ENCODE measurements around the gene ADGRG3.

Gene ADGRG3

GRCh38 chr16:57630931-57631845 is 36.9 kb upstream of the ADGRG3 start:
- DNase-seq, result no peak

- DNase-seq, result no peak
Observed at GRCh38 chr16:57632568-57632967, 35.5 kb upstream of the ADGRG3 start.

DNA sequence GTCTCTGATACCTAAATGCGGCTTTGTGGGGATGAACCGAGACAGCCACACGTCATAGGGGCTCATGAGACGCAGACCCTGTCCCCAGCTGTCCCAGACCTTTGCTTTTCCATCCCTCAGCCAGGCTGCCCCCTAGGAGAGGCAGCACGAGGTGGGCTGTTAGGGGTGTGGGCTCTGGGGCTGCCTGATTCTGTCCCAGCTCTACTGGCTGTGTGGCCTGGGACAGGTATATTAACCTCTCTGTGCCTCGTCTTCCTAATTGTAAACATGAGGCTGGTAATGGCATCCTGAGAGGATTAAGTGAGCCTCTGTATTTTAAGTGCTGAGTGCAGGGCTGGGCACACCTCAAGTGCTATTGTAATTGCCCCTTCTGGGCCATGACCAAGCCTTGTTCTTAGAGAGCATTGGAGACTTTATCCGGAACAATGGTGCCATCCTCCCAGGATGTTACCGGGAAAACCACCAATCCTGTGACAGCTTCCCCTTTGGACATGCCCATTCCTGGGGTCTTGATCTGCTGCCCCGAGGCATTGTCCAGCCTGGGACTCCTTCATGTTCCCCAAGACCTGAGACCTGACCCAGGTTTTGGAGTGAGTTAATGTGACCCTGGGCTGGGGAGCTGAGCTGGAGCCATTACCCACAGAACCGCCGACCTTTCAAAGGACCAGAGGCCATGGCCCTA is 34.6 kb upstream of the ADGRG3 start:
- DNase-seq, result no peak

DNA sequence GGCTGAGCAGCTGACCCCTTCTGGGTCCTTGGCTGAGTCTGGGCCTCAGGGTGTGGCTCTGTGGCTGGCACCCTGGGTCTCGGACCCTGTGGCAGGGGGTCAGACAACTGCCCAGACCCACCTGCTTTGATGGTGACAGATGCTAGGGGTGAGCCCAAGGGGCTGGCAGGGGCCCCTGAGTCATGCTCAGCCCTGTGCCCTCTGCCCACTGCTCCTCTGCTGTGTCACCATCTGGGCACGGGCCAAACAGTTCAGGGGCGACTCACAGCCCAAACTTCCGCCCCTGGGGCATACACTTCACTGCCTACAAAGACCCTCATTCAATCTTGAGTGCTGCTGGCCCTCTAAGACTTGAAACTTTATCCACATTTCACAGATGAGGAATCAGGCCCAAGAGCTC is 33.9 kb upstream of the ADGRG3 start:
- no peak for DNase-seq

DNA sequence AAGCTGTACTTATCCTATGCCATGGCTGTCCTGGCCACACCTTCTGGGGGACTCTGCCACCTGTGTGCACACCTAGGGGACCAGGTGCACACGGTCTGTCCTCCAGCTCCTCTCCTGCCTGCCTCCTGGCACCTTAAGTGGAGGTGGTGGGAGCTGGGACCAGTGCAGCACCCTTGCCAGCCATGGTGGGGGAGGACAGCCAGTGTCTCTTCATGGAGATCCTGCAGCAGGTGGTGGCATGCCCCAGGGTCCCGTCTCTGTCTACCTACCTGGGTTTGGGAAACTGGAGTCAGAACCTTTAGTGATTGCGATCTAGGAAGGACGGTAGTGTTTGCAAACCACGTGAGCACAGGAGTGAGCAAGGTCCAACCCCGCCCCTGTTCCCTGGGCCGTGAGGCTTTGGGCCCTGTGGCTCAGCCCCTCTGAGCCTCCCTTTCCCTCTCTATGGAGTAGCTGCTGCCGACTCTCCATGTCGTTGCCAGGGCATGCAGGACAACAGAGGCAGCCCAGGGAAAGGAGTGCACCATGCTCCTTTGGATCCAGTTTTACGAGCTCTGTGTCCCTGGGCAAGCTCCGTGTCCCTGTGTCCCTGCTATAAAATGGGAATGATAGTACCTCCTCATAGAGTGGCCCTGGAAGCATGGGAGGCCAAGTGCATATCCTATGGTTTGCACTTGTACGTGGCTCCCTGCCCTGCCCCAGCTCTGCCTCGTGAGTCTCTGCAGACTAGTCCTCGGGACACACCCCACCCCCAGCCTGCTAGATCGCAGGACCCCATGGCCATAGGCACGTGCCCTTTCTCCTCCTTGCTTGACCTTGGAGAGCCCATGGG is 32.6 kb upstream of the ADGRG3 start:
- DNase-seq, result no peak

DNA sequence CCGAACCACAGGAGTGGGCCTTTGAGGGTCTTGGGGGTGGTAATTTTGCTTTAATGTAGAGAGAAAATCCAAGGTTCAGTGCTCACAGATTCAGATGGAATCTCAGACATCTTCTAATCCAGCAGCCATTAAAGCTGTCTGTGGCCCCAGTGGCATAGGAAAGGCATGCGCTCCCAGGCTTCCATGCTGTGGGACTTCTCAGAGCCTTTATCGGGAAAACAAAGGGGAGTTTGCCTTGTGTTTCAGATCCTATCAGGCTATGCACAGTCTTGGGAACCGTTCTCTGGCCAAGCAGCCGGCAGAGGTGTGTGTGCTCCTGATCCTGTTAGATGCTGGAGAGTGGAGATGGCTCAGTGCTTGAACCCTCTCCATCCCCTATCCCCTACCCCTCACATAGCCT is 31.9 kb upstream of the ADGRG3 start:
- DNase-seq, result no peak

- no peak for DNase-seq
Observed at GRCh38 chr16:57637020-57637419, 31.1 kb upstream of the ADGRG3 start.

- DNase-seq, result no peak
Observed at GRCh38 chr16:57637424-57637823, 30.7 kb upstream of the ADGRG3 start.

DNA sequence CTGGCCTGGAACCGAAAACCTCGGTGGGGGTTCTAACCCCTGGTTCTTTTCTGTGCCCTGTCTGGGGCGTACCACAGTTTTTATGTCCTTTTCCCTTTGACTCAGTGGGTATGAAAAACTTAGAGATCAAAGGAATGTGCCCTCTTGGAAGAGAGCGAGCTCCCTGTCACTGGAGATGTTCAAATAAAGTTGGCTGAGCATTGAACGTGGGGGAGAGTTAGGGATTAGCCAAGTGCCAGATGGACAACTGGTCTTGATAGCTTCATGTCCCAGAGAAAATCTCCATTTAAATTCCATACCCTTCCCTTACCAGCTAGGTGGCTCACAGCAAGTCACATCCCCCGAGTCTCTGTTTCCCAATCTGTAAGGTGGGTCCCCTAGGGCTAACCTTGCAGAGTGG is 30.1 kb upstream of the ADGRG3 start:
- DNase-seq, result no peak

GRCh38 chr16:57638381-57638780 is 29.7 kb upstream of the ADGRG3 start:
- DNase-seq, result no peak

DNA sequence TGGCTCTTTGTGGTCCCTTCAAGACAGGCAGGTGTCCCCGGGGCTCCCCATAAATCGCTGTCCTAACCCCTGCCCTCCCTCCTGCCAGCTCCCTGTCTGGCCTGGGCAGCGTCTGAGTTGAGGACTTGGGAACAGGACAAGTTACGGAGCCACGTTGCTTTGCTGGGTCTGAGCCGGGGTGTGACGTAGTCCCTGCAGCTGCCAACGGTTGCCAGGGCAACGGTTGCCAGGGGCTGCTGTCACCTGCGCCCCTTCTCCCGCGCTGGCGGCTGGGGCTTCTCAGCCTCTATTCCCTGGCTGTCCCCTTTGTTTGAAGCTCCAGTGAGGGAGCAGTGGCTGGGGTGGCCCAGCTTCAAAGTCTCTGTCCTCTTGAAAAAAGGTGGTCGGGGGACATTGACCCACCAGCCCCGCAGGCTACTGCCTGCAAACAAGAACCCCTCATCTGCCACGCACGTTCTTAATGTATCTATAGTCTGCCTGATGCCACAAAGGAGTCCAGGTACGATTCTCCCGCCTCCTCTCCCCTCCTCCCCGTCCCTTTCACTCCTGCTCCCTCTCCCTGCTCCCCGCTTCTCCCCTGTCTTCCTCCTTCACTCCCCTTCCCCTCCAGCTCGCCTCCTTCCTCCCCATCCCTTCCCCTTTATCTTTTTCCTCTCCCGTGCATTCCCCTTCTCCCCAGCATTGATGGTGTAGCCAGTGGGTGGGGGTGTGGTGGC is 28.8 kb upstream of the ADGRG3 start:
- DNase-seq, result no peak

DNA sequence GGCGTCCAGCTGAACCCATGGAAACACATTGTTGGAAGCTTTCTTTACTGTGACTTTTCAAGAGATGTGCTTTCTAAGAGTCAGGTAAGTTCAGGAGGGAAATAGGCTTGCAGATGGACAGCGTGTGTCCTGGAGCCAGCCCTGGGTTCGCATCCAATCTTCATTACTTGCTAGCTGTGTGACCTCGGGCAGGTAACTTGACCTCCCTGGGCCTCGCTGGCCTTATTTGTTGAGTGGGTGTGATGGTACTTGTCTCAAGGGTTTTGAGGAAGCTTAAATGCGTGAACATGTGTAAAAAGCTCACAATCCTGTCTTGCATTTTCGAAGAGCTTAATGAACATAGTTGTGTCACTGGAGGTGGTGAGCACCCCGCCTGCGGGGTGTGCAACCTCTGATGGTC is 27.9 kb upstream of the ADGRG3 start:
- no peak for DNase-seq

GRCh38 chr16:57640612-57641011 is 27.5 kb upstream of the ADGRG3 start:
- no peak for DNase-seq

DNA sequence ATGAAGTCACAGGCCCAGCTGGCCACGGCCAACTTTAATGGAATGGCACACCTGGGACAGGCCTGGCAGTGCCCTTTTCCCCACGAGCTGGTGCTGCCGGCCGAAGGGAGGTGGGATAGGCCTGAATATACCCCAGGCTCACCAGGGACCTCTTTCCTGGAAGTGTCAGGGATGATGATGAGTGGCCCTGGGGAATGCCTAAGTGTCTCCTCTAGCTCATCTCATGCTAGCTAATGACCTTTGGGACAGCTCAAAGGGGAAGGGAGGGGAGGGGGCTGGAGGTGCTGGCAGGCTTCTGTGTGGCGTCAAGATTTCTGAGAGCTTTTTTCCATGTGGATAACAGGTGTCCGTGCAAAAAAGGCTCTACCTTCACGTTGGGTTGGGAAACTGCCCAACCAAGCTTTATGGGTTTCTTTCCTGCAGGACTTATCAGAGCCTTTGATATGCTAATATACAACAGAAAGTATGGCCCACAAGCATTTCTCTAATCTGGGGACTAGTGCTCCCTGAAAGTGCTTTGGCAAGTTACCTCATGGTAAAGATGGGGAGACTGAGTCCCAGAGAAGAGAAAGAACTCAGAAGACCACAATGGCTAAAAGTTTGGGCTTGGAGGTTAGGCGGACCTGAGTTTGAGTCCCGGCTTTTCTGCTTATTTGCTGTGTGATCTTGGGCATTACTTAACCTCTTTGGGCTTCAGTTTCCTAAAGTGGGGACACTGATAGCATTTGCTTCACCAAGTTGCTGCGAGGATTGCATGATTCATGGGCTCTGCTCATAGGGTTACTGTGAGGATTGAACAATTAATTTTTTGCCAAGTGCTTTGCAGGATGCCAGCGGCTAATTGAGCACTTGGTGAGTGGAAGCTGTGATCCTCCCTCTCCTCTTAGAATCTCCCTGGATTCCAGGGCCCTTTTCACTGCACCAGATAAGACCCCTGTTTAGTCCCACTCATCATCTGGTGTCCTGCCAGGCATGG is 25.7 kb upstream of the ADGRG3 start:
- DNase-seq, result no peak

GRCh38 chr16:57643147-57643874 is 24.8 kb upstream of the ADGRG3 start:
- DNase-seq, result no peak

GRCh38 chr16:57643910-57644309 is 24.2 kb upstream of the ADGRG3 start:
- no peak for DNase-seq

DNA sequence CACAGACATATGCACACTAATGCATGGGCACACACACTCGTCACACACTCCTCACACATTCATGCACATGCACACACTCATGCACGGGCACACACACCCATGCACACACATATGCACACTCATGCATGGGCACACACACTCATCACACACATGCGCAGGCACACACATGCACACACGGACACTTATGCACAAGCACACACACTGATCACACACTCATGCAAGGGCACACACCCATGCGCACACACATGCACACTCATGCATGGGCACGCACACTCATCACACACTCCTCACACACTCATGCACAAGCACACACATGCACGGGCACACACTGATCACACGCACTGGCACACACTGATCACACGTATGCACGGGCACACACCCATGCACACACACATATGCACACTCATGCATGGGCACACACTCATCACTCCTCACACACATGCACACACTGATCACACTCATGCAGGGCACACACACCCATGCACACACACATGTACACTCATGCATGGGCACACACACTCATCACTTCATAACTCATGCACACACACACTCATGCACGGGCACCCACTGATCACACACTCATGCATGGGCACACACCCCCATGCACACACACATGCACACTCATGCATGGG is 23.6 kb upstream of the ADGRG3 start:
- DNase-seq, result no peak

- DNase-seq, result no peak
Observed at GRCh38 chr16:57645169-57645568, 22.9 kb upstream of the ADGRG3 start.

GRCh38 chr16:57645691-57646387 is 22.3 kb upstream of the ADGRG3 start:
- DNase-seq, result no peak
